Limb (tissue), 2 donors: ENCODE data around the gene GFM2.
"Not testable (repeated sequence)": the region's sequence is repeated elsewhere in the genome, so short reads cannot be mapped to it uniquely, and the experiment has no call there.

Source experiments
- DNase-seq, 2 donors: peaks; one replicate each; pipeline ENCODE4 v3.0.0-alpha.2; 2016; ENCODE audit errors: extremely low spot score in 2 of 2

Gene GFM2, protein sequence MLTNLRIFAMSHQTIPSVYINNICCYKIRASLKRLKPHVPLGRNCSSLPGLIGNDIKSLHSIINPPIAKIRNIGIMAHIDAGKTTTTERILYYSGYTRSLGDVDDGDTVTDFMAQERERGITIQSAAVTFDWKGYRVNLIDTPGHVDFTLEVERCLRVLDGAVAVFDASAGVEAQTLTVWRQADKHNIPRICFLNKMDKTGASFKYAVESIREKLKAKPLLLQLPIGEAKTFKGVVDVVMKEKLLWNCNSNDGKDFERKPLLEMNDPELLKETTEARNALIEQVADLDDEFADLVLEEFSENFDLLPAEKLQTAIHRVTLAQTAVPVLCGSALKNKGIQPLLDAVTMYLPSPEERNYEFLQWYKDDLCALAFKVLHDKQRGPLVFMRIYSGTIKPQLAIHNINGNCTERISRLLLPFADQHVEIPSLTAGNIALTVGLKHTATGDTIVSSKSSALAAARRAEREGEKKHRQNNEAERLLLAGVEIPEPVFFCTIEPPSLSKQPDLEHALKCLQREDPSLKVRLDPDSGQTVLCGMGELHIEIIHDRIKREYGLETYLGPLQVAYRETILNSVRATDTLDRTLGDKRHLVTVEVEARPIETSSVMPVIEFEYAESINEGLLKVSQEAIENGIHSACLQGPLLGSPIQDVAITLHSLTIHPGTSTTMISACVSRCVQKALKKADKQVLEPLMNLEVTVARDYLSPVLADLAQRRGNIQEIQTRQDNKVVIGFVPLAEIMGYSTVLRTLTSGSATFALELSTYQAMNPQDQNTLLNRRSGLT

DNA sequence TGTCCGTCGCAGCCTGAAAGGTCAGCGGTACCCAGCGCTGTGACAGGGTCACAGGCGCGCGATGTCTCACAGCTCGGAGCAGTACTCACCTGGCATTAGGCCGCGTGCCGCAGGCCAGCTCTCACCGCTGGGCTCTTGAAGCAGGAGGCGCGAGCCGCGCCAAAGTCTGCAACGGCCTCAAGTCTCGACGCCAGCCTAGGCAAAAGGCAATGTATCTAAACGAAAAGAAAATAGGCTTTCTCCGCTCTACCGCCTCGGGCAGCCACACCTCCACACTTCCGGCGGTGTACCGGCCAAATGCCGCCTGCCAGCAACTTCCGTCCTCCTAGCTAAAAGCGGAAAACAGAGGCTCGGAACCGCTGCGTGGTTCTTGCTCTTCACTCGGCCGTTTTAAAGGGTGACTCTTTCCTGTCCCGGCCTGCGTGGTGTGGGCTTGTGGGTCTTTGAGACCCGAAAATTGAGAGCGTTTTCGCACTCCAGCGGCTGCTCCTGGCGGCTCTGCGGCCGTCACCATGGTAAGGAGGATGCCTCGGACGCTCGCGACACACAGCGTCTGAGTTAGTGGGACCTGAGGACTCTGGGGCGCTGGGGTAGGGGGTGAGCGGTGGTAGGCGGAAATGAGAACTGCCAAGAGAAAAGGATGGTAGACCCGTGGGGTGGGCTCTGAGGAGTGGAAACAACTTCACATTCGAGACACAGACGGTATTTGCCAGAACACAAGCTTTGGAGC lies at the start of gene GFM2, which contains the start of gene NSA2:
TSS of gene GFM2 (minus strand) at position 269 of the 730 bp plus-strand sequence. CDS start 3,375 bp downstream, outside the sequence.
TSS of gene NSA2 (plus strand) at position 401 of the 730 bp plus-strand sequence. CDS start at position 513, 112 bp downstream.
- DNase-seq, result peak; percentile 92 to 97

DNA sequence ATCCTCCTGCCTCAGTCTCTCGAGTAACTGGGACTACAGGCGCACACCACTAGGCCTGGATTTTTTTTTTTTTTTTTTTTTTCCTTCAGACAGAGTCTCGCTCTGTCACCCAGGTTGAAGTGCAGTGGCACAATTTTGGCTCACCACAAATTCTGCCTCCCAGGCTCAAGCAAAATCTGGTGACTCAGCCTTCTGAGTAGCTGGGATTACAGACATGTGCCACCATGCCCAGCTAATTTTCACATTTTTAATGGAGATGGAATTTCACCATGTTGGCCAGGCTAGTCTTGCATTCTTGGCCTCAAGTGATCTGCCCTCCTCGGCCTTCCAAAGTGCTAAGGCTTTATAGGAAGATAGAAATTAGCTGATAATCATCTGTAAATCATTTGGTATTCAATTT lies 44.0 kb upstream of the GFM2 start:
- DNase-seq, result no peak

DNA sequence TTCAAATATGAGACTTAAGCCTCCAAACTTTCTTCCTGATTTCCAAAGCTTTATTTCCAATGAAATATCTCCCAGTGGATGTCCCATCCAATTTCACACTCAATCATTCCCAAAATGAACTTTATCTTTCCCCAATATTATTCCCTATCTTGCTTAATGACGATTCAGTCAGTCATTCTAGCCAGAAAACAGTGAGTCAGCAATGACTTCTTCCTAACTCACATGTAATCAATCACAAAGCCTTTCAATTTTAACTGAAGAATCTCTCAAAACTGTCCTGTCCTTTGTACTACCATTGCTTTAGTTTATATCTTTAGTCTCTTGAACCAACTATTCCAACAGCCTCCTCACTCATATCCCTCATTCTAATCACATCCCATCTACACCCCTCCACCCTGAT lies 35.0 kb upstream of the GFM2 start:
- no peak for DNase-seq

DNA sequence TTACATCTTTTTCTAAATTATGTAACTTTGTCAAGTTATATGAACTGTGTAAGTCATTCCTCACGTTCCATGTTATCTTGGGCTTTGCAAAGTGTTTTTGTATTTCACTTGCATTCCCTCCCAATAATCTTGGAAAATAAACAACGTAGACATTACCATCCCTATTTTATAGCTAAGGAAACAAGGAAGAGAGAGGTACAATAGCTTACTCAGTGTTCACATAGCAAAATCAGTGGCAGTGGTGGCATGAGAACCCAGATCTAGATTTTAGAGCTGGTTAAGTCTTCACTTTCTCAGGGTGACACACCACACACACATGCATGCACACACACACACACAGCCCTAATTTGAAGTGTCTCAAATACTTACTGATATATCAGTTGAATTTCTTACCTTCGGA lies 34.3 kb upstream of the GFM2 start:
- DNase-seq, result no peak

DNA sequence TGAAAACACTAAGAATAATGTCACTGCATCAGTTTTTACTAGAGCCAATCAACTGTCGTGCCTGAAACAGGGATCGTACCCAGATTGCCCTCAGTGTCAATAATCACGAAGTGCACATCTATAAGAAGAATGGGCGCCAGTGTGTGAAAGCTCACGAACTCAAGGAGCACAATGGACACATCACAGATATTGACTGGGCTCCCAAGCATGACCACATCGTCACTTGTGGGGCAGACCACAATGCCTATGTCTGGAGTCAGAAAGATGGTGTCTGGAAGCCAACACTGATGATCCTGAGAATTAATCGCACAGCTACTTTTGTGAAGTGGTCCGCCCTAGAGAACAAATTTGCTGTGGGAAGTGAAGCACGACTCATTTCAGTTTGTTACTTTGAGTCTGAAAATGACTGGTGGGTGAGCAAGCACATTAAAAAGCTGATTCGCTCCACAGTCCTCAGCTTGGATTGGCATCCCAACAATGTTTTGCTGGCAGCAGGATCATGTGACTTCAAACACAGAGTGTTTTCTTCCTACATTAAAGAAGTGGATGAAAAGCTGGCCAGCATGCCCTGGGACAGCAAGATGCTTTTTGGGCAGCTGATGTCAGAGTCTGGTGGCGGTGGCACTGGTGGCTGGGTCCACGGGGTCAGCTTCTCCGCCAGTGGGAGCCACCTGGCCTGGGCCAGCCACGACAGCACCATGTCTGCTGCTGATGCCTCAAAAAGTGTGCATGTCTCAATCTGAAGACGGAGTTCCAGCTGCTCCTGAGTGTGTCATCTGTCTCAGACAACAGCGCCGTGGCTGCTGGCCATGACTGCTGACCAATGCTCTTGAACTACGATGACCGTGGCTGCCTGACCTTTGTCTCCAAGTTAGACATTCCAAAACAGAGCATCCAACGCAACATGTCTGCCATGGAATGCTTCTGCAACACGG lies 32.3 kb upstream of the GFM2 start:
- DNase-seq, result no peak

DNA sequence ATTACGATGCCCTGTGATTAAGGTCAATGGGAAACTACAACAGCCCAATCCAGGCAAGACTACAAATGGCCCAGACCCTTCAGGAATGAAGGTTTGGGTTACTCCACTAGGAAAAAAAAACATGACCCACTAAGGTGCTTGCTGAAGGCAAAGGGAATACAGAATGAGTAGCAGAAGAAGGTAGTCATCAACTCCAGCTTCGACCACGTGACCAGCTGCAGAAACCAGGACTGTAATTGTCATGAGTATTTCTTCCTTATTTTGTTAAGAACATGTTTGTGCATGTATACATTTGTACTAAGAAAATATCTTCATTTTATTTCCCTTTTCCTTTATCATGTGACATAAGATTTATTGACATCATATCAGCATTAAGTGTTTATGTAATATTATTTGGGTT lies 24.8 kb upstream of the GFM2 start:
- not testable (repeated sequence) for DNase-seq

DNA sequence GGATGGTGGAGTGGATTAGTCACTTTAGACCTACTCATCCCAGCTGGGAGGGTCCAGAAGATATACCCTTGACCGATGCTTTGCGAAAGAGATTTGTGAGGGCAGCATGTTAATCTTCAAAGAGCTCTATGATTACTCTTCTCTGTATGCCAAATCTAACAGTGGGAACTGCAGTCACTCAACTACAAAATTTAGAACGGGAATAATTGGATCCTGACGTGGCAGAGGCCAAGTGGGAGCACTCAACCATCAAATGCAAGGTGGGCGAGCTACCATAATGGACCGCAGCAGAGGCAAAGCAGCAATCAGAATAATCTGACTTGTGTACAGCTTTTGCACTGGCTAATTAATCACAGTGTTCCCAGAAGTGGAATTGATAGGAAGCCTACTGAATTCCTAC lies 20.5 kb upstream of the GFM2 start:
- DNase-seq, result no peak

DNA sequence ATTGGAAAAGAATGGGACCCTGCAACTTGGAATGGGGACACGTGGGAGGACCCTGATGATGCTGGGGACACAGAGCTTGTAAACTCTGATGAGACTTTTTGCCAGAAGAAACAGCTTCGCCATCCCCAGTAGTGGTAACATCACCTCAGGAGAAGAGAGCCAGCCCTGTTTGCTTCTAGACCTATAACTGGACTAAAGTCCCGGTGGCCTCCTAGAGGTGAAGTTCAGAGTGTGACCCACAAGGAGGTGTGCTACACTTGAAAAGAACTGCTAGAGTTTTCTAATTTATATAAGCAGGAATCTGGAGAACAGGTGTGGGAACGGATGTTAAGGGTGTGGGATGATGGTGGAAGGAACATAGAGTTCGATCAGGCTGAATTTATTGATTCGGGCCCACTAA lies 19.9 kb upstream of the GFM2 start:
- no peak for DNase-seq

DNA sequence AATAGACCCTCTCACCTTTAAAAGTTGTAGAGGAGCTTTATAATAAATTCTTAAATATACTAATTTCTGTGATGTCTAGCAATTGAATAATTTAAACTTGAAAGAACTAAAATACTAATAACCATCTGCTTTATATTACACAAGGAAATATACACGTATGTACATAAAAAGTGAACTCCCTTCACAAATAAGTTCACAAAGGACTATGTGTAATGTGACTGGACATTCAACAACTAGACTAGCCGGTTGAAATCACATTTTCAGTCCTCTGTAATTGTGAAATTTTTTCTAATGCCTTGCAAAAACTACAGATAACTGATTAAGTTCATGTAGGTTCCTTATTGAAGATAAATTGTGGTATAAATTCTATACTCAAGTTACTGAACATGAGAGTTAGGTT lies 11.7 kb upstream of the GFM2 start:
- no peak for DNase-seq

DNA sequence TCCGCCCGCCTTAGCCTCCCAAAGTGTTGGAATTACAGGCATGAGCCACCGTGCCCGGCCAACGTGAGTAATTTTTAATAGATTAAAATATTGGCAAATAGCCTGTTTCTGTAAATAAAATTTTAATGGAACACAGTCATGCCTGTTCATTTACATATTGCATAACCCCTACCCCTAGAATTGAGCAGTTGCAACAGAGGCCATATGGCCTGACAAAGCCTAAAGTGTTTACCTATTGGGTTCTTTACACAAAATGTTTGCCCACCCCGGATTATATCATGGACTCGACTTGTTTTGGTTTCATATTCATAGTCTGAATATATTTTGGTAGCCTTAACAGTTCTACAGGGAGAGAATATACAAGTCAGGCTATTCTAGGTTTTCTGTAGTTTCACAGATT lies 5.4 kb upstream of the GFM2 start:
- DNase-seq, result no peak

DNA sequence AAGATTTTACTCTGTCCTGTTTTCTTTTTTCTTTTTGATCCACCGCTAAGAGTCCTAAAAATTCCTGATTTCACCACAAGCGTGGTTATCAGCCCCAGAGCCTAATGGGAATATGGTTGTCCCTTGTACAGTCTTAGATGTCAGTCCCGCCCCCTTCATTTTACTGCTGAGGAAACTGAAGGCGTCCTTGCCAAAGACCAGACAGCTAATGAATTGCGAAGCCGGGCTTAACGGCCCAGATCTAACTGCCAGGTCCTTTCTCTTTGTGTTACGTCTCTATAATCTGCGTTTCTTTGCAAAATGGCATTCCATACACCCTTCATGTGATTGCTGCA lies 629 bp upstream of the GFM2 start:
- peak in 1 of 2 donors; percentile 41 for DNase-seq

DNA sequence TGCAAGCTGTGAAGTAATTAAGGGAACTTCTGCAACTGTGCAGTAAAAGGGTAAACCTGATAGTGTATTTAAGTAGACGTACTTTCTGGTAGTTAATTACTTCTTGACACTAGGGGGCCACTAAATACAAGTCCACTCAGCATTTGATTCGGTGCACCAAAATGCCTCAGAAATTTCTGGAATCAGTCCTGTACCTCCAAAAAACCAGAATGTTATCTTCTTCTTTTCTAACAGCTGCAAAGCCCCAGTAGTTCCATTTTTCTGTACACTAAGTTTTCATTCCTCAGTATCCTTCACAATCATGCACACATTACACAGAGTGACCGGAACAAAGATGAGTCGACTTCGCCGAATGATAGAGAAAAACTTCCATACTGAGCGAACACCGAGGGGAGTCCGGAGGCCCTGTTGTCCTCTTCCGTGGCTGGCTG lies 484 bp downstream of the GFM2 start:
- DNase-seq, result peak in 1 of 2 donors; percentile 56

DNA sequence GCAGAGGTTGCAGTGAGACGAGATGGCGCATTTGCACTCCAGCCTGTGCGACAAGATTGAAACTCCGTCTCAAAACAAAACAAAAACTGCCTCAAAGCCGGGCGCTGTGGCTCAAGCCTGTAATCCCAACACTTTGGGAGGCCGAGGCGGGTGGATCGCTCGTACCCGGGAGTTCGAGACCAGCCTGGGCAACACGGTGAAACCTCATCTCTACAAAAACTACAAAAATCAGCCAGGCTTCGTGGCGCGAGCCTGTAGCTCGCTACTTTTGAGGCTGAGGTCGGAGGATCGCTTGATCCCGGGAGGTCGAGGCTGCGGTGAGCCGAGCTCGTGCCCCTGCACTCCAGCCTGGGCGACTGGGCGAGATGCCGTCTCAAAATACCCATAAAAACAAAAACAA lies 988 bp downstream of the GFM2 start:
- DNase-seq, result no peak

DNA sequence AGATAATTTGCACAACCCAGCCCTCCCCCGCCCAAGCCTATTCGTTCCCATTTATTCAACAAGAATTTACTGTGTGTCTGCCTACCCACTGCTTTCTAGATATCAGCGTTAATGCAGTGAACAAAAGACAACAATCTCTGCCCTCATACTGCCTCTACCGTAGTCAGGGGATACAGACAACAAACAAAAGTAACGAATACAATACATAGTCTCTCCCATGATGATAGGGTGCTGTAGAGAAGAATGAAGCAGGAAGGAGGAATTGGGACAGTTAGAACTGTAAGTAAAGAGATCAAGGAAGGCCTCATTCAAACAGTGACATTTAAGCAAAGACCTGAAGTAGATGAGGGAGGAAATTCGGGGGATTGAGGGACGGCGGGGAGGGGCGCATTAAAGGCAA lies 1.7 kb downstream of the GFM2 start:
- no peak for DNase-seq

DNA sequence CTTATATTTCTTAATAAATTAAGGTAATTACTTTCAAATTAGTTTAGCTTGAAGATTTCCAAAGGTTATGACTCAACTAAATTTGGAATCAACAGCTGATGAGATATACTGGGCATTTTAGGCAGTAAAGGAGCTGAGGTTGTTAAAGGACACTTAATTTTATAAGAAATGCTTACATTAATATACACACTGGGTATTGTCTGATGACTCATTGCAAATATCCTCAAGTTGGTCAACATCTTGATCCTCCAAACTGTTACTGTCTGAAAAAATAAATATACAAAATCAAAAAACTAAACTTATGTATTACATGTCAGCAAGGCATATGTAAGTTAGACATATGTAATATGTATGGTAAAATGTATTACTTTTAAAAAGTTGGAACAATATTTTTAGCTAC lies 3.4 kb downstream of the GFM2 start:
- no peak for DNase-seq

DNA sequence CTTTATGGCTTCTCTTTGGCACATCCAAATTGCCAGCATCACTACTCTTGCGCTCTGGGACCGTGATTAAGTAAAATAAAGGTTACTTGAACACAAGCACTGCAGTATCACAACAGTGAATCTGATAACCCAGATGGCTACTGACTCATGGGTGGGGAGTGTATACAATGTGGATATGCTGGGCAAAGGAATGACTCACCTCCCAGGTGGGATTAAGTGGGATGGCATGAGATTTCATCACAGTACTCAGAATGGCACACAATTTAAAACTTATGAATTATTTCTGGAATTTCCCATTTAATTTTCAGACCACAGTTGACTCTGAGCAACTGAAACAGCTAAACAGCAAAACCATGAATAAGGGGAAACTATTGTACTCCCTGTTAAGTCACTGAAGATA lies 4.3 kb downstream of the GFM2 start:
- DNase-seq, result no peak

DNA sequence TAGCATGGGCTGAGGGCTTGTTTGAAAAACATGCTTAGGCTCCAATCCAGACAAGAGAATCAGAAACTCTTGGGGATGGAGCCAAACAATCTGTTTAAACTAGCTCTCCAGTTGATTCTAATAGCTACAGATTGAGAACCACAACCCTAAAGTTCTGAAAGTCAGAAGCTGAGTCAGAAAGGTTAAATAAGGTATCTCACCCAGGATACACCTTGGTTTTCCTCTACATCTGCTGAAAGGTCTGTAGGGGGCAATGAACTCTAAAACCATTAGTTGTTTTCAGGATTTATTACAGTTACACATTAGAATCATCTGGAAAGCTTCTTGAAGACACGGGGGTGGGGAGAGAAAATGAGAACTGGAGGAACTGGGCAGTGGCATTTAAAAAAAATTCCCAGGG lies 5.7 kb downstream of the GFM2 start:
- no peak for DNase-seq

DNA sequence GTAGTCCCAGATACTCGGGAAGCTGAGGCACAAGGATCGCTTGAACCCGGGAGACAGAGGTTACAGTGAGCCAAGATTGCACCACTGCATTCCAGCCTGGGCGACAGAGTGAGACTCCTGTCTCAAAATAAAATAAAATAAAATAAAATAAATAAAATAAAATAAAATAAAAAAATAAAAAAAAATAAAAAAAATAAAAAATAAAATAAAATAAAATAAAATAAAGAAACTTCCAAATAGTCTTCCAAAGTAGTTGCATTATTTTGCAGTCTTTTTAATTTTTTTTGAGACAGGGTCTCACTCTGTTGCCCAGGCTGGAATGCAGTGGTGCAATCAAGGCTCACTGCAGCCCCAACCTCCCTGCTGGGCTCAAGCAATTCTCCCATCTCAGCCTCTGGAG lies 18.2 kb downstream of the GFM2 start:
- DNase-seq, result not testable (repeated sequence)

DNA sequence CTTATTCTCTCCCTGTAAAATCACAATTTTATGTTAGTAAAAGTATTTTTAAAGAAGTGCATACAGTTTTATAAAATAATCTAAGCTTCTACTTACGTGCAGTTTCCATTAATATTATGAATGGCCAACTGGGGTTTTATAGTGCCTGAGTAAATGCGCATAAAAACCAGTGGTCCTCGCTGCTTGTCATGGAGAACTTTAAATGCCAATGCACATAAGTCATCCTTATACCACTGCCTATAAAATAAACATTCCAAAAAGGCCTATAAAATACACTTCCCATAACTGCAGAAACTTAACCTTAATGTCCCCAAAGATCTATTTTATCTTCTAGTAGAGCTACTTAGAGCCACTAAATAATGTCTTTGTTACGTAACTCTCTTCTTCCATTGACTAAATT lies 28.5 kb downstream of the GFM2 start:
- DNase-seq, result no peak

DNA sequence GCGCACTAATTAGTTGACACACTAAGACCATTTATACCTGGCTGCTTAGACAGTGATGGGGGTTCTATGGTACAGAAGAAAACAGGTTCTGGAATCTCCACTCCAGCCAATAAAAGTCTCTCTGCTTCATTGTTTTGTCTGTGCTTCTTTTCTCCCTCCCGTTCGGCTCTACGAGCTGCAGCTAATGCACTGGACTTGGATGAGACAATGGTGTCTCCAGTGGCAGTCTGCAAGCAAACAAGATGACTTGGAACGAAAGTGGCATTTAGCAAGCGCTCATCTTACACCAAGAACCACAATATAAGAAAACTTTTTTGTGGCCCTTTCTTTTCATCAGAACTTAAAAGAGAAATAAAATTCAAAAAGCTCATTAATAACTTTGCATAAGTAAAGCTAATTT lies 30.2 kb downstream of the GFM2 start:
- DNase-seq, result no peak

DNA sequence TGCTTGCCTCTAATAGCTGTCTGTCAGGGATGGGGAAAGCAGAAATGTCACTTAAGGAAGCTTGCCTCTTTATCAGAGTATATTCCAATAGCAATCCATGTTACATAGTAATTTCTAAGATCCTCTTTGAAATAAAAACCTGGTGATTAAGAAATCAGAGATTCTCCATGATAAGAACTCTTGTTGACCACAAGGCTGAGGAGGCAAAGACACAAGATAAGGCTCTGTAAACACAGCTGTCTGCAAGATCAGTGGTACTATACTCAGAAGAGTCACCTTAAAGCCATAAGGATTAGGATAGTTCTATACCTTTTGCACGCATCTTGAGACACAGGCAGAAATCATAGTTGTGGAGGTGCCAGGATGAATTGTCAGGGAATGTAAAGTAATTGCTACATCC lies 41.6 kb downstream of the GFM2 start:
- DNase-seq, result no peak
